A673 (cell line): ENCODE data around the gene NGEF.

Source experiments
- CTCF ChIP-seq: fragments of 300-800, 200-600 bp; sonication (generic); conservative IDR thresholded peaks from 2 replicates; pipeline ENCODE4 v1.5.1; 2017; ENCODE audit warnings: low read depth, mild to moderate bottlenecking, antibody characterized with exemption, low read length, moderate library complexity, mixed read lengths
- EZH2 ChIP-seq: fragments of 200-600 bp; sonication (generic); IDR thresholded peaks from 2 replicates; pipeline ENCODE4 v1.6.1; 2017; ENCODE audit warnings: borderline replicate concordance, low read depth, mild to moderate bottlenecking, mixed read lengths, antibody characterized with exemption, low read length; ENCODE audit not compliant: poor library complexity, severe bottlenecking

- TF ChIP-seq CTCF (no peak), EZH2 (no peak)
These were observed 43.0 kb downstream of the NGEF start for GRCh38 chr2:232970051-232970450.
